ENCODE results near the gene YEATS2.

DNA sequence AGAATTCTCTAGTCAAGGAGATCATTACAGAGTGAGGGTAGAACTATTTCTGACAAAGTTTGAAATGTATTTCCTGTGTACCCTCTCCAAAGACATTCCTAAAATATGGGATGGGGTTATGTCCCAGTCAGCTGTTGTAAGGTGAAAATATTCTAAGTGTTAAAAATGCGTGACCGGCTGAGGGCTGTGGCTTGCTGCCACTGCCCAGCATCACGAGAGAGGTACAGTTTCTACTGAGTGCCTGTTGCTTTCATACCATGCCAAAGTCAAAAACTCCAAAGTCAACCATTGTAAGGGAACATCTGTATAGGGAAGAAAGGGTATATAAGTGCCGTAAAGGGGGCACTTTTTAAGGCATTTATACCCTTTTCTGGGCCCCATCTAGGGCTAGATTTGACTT, 96.9 kb downstream of the YEATS2 start:
- TF ChIP-seq POLR2A (IDR thresholded peaks at IDR 0.05; ENCODE audit: low read length) (no peak), GATA1 (IDR thresholded peaks at IDR 0.05; ENCODE audit: low read depth, low read length) (no peak)
